VCaP (cell line): Measurements from ENCODE around the gene TSKU.
"Not testable (repeated sequence)": the region's sequence is repeated elsewhere in the genome, so short reads cannot be mapped to it uniquely, and the experiment has no call there.

Experiments used
- H3K27ac ChIP-seq: fragments of 450-650 bp; 2 replicates; pipeline ENCODE4 v1.5.1; 2017
- TF ChIP-seq, protein P1 (sequence below): fragments of 450-650 bp; conservative IDR thresholded peaks from 2 replicates; pipeline ENCODE4 v1.5.1; 2017; ENCODE audit warnings: mild to moderate bottlenecking, moderate library complexity

The TSKU gene

DNA sequence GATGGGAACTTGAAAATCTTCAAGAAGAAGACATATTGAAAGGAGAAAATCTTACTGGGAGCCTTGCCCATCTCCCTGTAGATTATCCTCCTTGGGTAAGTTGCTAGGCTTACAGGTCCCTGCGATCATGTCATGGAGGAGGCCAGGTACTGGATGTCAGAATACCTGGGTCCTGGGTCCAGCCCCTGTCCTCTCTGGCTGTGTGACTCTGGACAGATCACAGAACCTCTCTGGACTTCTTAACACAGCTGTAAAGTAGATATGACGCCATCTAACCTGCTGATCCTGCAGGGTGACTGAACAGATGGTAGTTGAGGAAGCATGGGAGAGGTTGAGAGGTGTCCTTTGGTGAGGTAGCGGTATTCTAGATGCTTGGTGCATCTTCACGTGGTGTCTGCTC is 4.1 kb downstream of the TSKU start:
- H3K27ac ChIP-seq: peak overlapping the region; percentile 95
- TF ChIP-seq, protein P1, sequence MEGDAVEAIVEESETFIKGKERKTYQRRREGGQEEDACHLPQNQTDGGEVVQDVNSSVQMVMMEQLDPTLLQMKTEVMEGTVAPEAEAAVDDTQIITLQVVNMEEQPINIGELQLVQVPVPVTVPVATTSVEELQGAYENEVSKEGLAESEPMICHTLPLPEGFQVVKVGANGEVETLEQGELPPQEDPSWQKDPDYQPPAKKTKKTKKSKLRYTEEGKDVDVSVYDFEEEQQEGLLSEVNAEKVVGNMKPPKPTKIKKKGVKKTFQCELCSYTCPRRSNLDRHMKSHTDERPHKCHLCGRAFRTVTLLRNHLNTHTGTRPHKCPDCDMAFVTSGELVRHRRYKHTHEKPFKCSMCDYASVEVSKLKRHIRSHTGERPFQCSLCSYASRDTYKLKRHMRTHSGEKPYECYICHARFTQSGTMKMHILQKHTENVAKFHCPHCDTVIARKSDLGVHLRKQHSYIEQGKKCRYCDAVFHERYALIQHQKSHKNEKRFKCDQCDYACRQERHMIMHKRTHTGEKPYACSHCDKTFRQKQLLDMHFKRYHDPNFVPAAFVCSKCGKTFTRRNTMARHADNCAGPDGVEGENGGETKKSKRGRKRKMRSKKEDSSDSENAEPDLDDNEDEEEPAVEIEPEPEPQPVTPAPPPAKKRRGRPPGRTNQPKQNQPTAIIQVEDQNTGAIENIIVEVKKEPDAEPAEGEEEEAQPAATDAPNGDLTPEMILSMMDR: no peak

DNA sequence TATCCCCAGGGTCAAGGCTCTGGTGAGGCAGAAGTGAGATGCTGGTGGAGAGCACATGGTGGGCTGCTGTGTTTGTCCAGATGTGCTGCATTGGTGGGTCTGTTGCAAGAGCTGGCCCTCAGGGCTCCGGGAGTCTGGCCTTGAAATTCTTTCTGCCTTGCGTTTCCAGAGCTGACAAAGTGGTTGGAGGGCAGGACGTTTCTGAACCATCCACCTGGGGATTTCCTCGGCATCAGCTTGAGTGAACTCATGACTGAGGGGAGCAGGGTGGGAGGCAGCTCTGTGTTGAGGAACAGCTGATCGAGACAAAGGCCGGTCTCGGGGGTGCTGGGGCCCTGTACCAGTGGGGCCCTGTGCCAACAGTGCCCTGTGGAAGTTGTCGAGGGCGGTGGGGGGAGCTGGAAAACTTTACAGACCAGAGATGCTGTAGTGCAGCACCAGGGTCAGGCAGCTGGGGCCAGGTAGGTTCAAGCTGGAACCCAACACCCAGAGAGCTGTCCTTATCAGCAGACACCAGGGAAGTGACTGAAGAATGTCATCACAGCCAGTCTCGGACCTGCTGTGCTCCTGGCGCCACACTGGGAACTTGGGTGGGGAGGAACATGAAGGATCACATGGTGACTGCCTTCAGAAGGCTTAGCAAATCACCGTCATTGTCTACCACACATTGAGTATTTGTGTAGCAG is 4.9 kb downstream of the TSKU start:
- TF ChIP-seq, protein P1: no peak
- peak overlapping the region; percentile 95 for H3K27ac ChIP-seq

DNA sequence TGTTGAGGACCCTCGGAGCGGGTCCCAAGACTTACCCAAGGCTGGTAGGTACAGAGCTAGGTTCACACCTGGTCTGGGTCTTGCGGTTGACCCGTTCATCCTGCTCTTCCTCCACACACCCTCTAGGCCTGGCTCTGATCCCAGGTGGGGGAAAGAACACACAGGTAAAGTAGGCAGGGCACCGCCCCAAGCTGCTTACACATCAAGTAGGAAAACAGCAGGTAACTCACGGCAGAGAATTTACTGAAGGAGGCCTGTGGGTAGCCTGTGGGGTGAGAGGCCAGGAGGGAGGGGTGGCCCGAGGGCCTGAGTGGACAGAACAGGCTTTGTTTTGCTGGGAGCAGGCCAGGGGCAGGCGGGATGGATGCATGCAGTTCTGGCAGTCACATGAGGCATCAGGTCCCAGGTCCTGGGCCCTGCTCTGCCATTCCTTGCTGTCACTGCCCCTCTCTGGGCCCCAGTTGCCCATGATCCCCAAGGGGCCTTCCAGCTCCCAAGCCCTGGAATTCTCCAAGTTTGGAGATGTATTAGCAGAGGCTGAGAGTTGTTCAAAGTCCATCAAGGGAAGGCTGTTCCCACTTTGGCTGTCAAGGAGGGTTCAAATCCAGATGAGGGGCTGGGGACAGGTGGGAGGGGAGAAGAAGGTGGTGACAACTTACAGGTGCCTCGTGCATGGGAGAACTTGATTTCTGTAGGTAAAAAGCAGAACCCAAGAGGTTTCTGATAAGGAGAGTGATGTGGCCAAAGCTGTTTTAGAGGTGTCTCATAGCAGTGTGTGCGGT is 5.7 kb downstream of the TSKU start:
- TF ChIP-seq, protein P1: no peak
- H3K27ac ChIP-seq: peak overlapping the region; percentile 95

DNA sequence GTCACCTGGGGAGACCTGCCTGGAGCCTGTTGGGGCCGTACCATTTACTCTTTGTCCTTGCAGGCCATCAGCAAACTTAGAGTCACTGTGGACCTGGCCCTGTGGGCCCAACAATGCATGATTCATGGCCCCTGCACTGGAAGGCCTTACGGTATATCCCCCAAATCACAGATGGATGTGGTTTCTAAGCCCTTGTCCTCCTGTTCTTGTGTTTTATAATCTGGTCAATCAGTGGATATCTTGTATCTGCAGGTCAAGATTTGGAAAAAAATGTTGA is 6.2 kb downstream of the TSKU start:
- TF ChIP-seq, protein P1: no peak
- peak overlapping the region; percentile 95 for H3K27ac ChIP-seq

DNA sequence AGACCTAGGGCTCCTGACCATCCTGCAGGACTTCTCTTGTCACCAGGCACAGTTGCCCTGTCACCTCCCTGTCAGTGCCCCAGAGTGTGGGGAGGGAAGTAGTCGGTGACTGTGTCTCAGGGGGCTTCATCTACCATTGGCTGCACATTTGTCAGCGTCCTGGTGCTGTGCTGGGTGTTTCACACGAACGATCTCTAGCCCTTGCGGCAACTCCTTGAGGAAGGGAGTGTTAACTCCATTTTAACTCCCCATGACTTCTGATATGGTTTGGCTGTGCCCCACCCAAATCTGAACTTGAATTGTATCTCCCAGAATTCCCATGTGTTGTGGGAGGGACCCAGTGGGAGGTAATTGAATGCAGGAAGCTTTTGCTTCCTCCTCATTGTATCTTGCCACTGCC is 7.1 kb downstream of the TSKU start:
- H3K27ac ChIP-seq: peak overlapping the region; percentile 95
- TF ChIP-seq, protein P1: no peak

DNA sequence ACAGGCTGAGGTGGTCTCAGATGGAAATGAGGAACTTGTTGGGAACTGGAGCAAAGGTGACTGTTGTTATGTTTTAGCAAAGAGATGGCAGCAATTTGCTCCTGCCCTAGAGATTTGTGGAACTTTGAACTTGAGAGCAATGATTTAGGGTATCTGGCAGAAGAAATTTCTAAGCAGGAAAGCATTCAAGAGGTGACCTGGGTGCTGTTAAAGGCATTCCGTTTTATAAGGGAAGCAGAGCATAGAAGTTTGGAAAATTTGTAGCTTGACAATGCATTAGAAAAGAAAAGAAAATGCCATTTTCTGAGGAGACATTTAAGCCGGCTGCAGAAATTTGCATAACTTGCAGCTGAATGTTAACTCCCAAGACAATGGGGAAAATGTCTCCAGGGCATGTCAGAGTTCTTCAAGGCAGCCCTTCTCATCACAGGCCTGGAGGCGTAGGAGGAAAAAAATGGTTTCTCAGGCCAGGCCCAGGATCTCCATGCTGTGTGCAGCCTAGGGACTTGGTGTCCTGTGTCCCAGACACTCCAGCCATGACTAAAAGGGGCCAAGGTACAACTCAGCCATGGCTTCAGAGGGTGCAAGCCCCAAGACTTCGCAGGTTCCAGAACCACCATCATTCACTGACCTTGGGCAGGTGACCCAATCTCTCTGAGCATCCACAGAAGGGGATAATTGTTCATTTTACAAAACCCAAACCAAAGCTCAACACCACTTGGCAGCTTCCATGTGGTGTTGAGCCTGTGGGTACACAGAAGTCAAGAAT is 8.0 kb downstream of the TSKU start:
- not testable (repeated sequence) for H3K27ac ChIP-seq

DNA sequence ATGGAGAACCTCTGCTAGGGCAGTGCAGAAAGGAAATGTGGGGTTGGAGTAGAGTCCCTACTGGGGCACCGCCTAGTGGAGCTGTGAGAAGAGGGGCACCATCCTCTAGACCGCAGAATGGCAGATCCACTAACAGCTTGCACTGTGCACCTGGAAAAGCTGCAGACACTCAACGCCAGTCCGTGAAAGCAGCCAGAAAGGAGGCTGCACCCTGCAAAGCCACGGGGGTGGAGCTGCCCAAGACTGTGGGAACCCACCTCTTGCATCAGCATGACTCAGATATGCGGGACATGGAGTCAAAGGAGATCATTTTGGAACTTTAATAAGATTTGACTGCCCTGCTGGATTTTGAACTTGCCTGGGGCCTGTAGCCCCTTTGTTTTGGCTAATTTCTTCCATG is 8.7 kb downstream of the TSKU start:
- no peak overlapping the region; the same call in 1 of the 2 replicates for H3K27ac ChIP-seq

More for the DNA sequence above, 8.7 kb downstream of the TSKU start:
- TF ChIP-seq, protein P1: no peak
